ENCODE data around the gene ING5. TPM values are rescaled to one million over a fixed set of nuclear protein-coding genes. Genes with fewer than 3 reads are reported as not detected.
A peak's percentile ranks its signal among the peaks of the same experiment; 100 is the strongest.

ING5 gene
- total RNA-seq, 2 experiments from 2014 or later, result 65.4 to 90.9 TPM

GRCh38 chr2:241665731-241666440 is 36.0 kb upstream of the ING5 start:
- CTCF ChIA-PET (ENCODE audit: unreplicated experiment), result no interaction called here
- Histone ChIP-seq H3K4me1 (ENCODE audit: insufficient read depth, low read length, poor library complexity, severe bottlenecking) (no peaks in the 10 kb centered on the region), H2AFZ (ENCODE audit: low read length) (no peak overlapping the region), H3K4me3 (ENCODE audit: low read depth, low read length, poor library complexity, severe bottlenecking) (no peak overlapping the region), H3K9me2 (ENCODE audit: insufficient read depth, low read length) (no peaks in the 10 kb centered on the region), H4K20me1 (ENCODE audit: insufficient read depth, low read length) (no peaks in the 10 kb centered on the region), H3K79me2 (ENCODE audit: insufficient read depth, low read depth, low read length) (no peaks in the 10 kb centered on the region), H3K36me3 (ENCODE audit: insufficient read depth, low read length) (peaks cover 42% of the 10 kb centered on the region), H3K9me3 (ENCODE audit: low read length) (no peaks in the 10 kb centered on the region), H3K4me2 (ENCODE audit: low read length) (no peak overlapping the region), H3K27ac (ENCODE audit: low read depth, low read length, poor library complexity, severe bottlenecking) (no peak overlapping the region)
- POLR2A ChIA-PET, result no interaction called here
- TF ChIP-seq EZH2phosphoT487 (IDR thresholded peaks at IDR 0.05; ENCODE audit: borderline replicate concordance, low read depth, low read length), result no peak
- 0 out of 2 replicates have a peak, but pooled peaks have one; percentile 24 for TF ChIP-seq CTCF (conservative IDR thresholded peaks at IDR 0.05; ENCODE audit: low read length)
- DNase-seq (ENCODE audit: low spot score), result no peak
- intact Hi-C loops (cut with micrococcal nuclease; ENCODE audit: unreplicated experiment), result loop anchor here (1.0 kb wide), 1 partner anchor 68 kb away; the partner anchor contains the start of gene D2HGDH
- no TSS peak for BruUV-seq (replicated peaks)

- no peak overlapping the region for H3K4me3 ChIP-seq (ENCODE audit: low read depth, low read length, poor library complexity, severe bottlenecking)
- H3K9me2 ChIP-seq (ENCODE audit: insufficient read depth, low read length), result no peaks in the 10 kb centered on the region
- POLR2A ChIA-PET, result no interaction called here
- H3K27ac ChIP-seq (ENCODE audit: low read depth, low read length, poor library complexity, severe bottlenecking), result no peak overlapping the region
- no peaks in the 10 kb centered on the region for H3K9me3 ChIP-seq (ENCODE audit: low read length)
- no peak overlapping the region for H3K4me2 ChIP-seq (ENCODE audit: low read length)
- intact Hi-C loops (cut with micrococcal nuclease; ENCODE audit: unreplicated experiment), result no loop called here
- no peaks in the 10 kb centered on the region for H3K79me2 ChIP-seq (ENCODE audit: insufficient read depth, low read depth, low read length)
- no TSS peak for BruUV-seq (replicated peaks)
- H3K36me3 ChIP-seq (ENCODE audit: insufficient read depth, low read length), result peaks cover 45% of the 10 kb centered on the region
- no peaks in the 10 kb centered on the region for H3K4me1 ChIP-seq (ENCODE audit: insufficient read depth, low read length, poor library complexity, severe bottlenecking)
- H2AFZ ChIP-seq (ENCODE audit: low read length), result no peak overlapping the region
- H4K20me1 ChIP-seq (ENCODE audit: insufficient read depth, low read length), result no peaks in the 10 kb centered on the region
- CTCF ChIA-PET (ENCODE audit: unreplicated experiment), result no interaction called here
- DNase-seq (ENCODE audit: low spot score), result no peak
- TF ChIP-seq CTCF (conservative IDR thresholded peaks at IDR 0.05; ENCODE audit: low read length) (no peak), EZH2phosphoT487 (IDR thresholded peaks at IDR 0.05; ENCODE audit: borderline replicate concordance, low read depth, low read length) (no peak)
Observed at GRCh38 chr2:241666627-241667400, 35.0 kb upstream of the ING5 start.

GRCh38 chr2:241668354-241668753 is 33.5 kb upstream of the ING5 start:
- CTCF ChIA-PET (ENCODE audit: unreplicated experiment), result no interaction called here
- H3K4me1 ChIP-seq (ENCODE audit: insufficient read depth, low read length, poor library complexity, severe bottlenecking), result no peaks in the 10 kb centered on the region
- intact Hi-C loops (cut with micrococcal nuclease; ENCODE audit: unreplicated experiment), result no loop called here
- BruUV-seq (replicated peaks), result no TSS peak
- no peak overlapping the region for H3K4me2 ChIP-seq (ENCODE audit: low read length)
- H2AFZ ChIP-seq (ENCODE audit: low read length), result no peak overlapping the region
- no peak for DNase-seq (ENCODE audit: low spot score)
- POLR2A ChIA-PET, result no interaction called here
- H3K79me2 ChIP-seq (ENCODE audit: insufficient read depth, low read depth, low read length), result no peaks in the 10 kb centered on the region
- H3K4me3 ChIP-seq (ENCODE audit: low read depth, low read length, poor library complexity, severe bottlenecking), result no peak overlapping the region
- H3K9me2 ChIP-seq (ENCODE audit: insufficient read depth, low read length), result no peaks in the 10 kb centered on the region
- no peak for TF ChIP-seq CTCF (conservative IDR thresholded peaks at IDR 0.05; ENCODE audit: low read length)
- TF ChIP-seq EZH2phosphoT487 (IDR thresholded peaks at IDR 0.05; ENCODE audit: borderline replicate concordance, low read depth, low read length), result no peak
- peaks cover 52% of the 10 kb centered on the region for H3K36me3 ChIP-seq (ENCODE audit: insufficient read depth, low read length)
- H4K20me1 ChIP-seq (ENCODE audit: insufficient read depth, low read length), result no peaks in the 10 kb centered on the region
- no peak overlapping the region for H3K27ac ChIP-seq (ENCODE audit: low read depth, low read length, poor library complexity, severe bottlenecking)
- H3K9me3 ChIP-seq (ENCODE audit: low read length), result no peaks in the 10 kb centered on the region

Measured in OCI-LY7 (cell line).